Fibroblast of pulmonary artery (primary cell): ENCODE data around the gene SH3GL2.
"Not testable (repeated sequence)": the region's sequence is repeated elsewhere in the genome, so short reads cannot be mapped to it uniquely, and the experiment has no call there.

Source experiments
- DNase-seq: peaks from one replicate; pipeline ENCODE4 v3.0.0-alpha.2; 2010; ENCODE audit warnings: low read depth
- H3K4me3 ChIP-seq: replicated peaks from 2 replicates; pipeline ENCODE4 v1.5.1; 2011; ENCODE audit warnings: low read depth, mild to moderate bottlenecking, control low read depth, low read length, moderate library complexity
- CTCF ChIP-seq: IDR thresholded peaks from 2 replicates; pipeline ENCODE4 v1.5.1; 2011; ENCODE audit warnings: mild to moderate bottlenecking, control low read depth, low read length, inconsistent platforms; ENCODE audit errors: missing control alignments

Gene SH3GL2

DNA sequence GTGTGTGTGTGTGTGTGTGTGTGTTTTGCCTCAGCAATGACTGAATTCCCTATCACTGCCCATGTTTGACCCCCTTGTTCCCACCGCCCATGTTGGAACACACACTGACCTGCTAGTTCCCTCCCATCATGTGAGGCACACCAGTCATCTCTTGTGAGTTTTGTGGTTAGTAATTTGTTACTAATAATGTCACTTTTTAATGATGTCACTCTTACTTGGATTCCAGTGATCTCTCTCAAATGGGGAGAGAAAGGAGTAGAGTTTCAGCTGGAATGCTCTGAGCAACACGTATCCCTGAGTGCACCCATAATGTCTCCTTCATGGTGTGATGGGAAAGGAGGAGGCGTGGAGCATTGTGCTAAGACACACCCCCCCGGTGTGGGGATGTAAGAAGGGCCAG lies 172.6 kb downstream of the SH3GL2 start:
- no peak for DNase-seq
- H3K4me3 ChIP-seq, result no peak overlapping the region
- TF ChIP-seq CTCF, result no peak

DNA sequence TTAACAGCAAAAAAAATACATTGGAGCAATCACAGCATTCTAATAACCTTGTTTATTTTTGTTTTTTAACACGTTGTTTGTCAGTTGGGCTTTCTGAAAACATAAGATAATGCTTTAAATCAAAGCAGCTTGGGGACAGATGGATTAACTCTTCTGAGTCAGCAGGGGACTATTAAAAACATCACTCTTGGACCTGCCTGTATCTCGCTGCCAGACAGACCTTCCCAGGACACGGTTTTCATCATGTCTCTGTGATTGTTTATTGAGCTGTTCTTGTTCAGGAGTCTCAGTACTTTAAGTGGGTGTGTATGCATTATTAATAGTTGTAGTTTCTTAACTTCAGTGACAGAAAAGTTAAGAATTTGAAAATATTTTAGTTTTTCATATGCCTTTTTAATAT lies 173.2 kb downstream of the SH3GL2 start:
- no peak for DNase-seq
- no peak for TF ChIP-seq CTCF
- no peak overlapping the region for H3K4me3 ChIP-seq

- TF ChIP-seq CTCF, result no peak
- no peak overlapping the region for H3K4me3 ChIP-seq
- no peak for DNase-seq
Observed at GRCh38 chr9:17757816-17758215, 178.9 kb downstream of the SH3GL2 start.

GRCh38 chr9:17760250-17760649 lies 181.4 kb downstream of the SH3GL2 start:
- no peak for DNase-seq
- no peak for TF ChIP-seq CTCF
- no peak overlapping the region for H3K4me3 ChIP-seq

DNA sequence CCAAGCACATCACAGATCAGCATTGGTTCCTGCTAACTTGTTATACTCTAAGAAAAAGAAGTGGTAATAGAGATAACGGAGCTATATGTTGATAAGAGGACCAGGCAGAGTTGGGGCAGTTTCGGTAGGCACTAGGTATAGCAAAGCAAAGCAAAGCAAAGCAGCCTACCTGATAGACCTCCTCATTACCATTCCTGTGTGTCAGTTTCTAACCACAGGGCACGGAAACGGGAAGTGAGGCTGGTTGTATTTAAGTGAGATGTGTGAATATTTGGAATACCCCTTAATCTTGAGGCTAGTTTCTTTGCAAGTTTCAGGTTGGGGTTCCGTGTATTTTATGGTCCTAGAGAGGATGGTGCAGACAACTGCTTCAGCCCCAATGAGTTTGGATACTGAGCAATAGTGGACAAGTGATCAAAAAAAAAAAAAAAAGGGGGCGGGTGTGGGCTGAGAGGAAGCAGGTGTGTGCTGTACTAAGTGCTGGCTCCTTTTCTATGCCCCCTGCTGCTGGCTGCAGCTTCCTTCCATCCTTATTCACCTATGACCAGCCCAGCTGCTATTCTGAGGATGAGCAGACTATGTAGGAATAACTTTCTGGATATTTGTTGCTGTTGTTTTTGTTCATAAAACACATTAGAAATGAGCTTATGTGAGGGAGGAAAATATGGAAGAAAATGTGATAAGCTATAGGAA lies 183.3 kb downstream of the SH3GL2 start:
- no peak for TF ChIP-seq CTCF
- no peak overlapping the region for H3K4me3 ChIP-seq
- no peak for DNase-seq

DNA sequence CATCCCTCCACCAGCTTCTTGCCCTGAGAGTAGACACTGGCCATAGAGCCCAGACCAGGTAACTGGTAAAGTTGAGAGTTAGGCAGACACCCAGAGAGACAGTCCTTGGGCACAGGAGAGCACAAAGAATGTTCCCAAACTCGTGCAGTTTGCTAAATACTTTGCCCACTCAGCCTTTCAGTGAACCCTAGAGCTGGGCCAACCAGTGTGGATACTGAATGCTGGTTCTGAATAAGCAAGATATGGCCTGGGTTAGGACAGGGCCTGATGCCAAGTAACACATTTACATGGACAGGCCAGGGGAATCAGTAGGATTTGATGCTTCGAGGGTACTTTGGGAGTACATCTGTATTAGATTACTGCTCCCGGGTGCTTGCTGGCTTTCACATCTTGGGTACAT lies 185.4 kb downstream of the SH3GL2 start:
- no peak for TF ChIP-seq CTCF
- DNase-seq, result no peak
- no peak overlapping the region for H3K4me3 ChIP-seq

GRCh38 chr9:17765131-17765530 lies 186.3 kb downstream of the SH3GL2 start:
- H3K4me3 ChIP-seq, DNase-seq: not testable (repeated sequence)

GRCh38 chr9:17772223-17772622 lies 193.4 kb downstream of the SH3GL2 start:
- no peak overlapping the region for H3K4me3 ChIP-seq
- no peak for TF ChIP-seq CTCF
- DNase-seq, result no peak
